Measurements from ENCODE around the gene CD180.

DNA sequence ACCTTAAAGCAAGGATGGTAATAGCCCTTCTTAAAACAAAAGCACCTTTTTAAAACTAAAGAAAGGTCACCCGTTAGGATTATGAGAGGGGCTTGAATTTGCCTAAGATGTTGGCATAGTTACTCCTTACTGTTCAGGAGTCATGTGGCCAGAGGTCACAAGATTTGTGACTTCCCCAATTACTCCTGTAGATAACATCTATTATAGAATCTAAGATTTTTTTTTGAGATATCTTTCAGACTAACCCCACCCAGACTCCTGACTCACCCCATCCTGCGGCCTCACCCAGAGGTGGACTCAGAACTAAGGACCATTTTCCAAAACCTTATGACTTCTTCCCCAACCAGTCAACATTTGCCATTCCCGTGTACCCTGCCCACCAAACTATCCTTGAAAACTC is 2.4 kb downstream of the CD180 start:
- TF ChIP-seq, protein P1, sequence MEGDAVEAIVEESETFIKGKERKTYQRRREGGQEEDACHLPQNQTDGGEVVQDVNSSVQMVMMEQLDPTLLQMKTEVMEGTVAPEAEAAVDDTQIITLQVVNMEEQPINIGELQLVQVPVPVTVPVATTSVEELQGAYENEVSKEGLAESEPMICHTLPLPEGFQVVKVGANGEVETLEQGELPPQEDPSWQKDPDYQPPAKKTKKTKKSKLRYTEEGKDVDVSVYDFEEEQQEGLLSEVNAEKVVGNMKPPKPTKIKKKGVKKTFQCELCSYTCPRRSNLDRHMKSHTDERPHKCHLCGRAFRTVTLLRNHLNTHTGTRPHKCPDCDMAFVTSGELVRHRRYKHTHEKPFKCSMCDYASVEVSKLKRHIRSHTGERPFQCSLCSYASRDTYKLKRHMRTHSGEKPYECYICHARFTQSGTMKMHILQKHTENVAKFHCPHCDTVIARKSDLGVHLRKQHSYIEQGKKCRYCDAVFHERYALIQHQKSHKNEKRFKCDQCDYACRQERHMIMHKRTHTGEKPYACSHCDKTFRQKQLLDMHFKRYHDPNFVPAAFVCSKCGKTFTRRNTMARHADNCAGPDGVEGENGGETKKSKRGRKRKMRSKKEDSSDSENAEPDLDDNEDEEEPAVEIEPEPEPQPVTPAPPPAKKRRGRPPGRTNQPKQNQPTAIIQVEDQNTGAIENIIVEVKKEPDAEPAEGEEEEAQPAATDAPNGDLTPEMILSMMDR (IDR thresholded peaks at IDR 0.05) = no peak
- no peak for TF ChIP-seq POLR2A (IDR thresholded peaks at IDR 0.05)
